HK-2 (cell line): Measurements from ENCODE around the gene SASH1.

Experiments
- DNase-seq: peaks from one replicate; pipeline ENCODE4 v3.0.0-alpha.2; 2018; ENCODE audit not compliant: unreplicated experiment

Gene SASH1

DNA sequence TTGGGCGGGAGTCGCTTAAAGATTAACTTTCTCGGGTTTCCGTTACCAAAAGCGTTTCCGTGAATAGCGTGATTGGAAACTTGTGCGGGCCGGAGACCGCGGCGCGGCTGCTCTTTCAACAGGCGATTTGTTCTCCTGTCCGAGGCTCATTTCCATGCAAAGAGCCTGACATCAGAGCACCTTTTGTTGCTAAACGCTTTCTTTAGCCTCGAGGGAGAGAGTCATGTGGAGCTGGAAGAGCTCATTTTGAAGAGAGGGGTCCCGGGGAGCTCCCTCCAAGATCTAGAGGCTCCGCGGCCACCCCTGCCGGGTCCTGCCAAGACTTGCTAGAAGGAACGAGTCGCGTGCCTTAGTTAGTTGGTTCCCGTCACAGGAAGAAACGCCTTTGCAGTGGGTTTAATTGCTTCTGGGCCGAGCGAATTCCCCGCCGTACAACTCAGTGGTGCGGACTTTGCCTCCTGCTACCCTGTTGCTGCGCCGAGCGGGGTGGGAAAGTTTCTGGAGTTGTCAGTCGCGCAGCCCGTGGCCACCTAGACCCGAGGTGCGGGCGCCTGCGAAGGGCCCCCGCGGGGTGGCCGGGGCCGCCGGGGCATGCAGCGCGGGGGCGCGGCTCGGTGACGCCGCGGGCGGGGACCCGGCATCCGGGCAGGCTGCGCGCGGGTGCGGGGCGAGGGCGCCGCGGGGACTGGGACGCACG, at the start of gene SASH1:
Gene SASH1 (plus strand): TSS at position 489 of the 697 bp plus-strand sequence. CDS start 230 bp downstream, outside the sequence.
- peak; percentile 68 for DNase-seq

DNA sequence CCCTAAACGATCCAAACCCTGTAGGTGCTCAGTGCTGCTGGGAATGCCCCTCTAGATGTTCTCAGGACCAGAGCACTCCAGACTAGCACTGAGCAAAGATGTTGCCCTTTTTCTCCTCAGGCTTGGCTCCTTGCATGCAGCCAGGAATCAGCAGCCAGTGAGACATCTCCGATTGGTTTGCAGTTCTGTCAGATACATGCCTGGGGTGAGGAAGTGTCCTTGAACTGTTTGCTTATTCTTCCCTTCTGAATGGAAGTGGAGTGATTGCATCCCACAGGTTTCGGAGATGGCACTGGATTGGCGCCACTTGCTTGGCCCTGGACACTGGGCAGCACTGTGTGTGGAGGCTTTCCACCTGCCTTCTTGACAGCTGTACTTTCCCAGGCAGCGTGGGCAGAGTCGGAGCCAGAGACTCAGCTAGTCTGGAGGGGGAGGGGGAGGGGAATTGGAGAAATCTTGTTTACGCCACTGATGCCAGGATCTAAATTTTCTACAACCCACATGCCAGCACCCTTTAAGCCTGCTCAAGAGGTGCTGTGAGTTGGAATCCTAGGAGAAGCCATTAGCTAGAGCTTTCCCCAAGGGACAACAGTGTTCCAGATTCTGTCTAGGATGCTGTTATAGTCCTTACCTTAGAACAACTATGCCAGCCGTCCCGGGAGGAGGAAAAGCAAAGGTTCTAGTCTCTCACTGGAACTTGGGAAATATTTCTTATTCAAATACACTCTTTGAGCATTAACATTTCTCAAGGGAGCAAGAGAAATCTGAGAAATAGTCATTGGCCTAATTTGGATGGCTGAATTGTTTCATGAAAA, 49.2 kb upstream of the SASH1 start:
- no peak for DNase-seq

GRCh38 chr6:148294059-148294458, 48.6 kb upstream of the SASH1 start:
- no peak for DNase-seq

DNA sequence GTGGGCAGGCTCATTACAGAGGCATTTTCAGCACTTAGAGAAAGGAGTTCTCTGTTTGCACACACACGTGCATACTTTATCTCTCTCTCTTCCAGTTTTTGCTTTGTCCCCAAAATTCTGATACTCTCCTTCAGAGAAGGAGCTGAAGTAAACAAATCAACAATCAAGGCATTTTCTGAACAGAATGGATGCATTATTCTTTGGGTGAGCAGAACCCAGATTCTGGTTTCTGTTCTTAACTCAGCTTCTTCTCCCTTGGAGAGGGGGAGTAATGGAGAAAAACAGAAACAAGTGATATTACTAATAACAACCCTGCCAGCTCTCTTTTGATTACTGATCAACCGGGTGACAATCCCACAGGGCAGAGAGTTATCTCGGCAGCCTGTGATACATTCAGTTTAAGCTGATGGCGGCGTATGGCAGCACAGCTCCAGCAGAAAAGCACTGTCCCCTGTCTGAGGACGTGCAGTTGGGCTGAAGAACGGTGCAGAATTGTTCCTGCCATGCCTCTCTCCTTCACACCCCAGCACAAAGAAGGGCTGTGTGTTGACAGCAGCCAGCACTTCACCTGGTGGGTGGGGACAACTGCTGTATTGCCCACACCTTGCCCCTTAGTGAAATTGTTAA, 47.3 kb upstream of the SASH1 start:
- DNase-seq, result no peak

DNA sequence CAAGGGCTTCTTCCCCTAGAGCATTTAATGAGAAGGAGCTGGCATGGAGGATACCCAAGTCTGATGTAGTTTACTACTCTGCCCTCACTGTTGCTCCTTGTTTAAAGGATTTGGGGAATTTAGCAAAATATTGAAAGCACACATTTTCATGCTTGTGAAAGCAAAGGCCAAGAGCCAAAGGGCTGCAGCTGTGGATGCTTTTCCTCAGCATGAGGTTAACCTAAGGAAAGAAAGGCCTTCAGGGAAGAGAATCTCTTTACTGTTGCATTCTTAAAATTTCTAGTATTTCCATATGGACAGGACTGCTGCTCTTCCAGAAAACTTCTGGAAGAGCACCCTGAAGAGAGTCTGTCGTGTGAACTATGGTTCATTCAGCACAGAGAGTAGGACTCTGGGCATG, 45.9 kb upstream of the SASH1 start:
- DNase-seq, result no peak

GRCh38 chr6:148298683-148299082, 44.0 kb upstream of the SASH1 start:
- no peak for DNase-seq

- DNase-seq, result no peak
Observed at GRCh38 chr6:148303616-148304015, 39.0 kb upstream of the SASH1 start.

DNA sequence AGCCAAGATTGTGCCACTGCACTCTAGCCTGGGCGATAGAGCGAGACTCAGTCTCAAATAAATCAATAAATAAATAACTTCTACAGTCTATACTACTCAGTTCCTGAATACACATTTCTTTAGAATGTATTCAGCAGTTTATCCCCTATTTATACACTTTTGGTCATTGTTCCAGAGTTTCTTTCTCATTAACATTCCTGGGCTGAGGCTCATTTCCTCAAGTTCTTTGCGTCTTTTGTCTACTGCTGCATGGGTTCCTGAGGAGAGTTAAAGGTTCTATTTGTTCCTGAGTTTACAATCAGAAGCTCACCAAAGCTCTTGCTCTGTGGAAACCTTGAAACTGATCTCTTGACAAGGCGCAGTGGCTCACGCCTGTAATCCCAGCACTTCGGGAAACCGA, 37.7 kb upstream of the SASH1 start:
- no peak for DNase-seq

GRCh38 chr6:148306286-148306685, 36.4 kb upstream of the SASH1 start:
- DNase-seq, result no peak

GRCh38 chr6:148307405-148307804, 35.2 kb upstream of the SASH1 start:
- DNase-seq, result no peak

- DNase-seq, result no peak
Observed at GRCh38 chr6:148309301-148309700, 33.3 kb upstream of the SASH1 start.

DNA sequence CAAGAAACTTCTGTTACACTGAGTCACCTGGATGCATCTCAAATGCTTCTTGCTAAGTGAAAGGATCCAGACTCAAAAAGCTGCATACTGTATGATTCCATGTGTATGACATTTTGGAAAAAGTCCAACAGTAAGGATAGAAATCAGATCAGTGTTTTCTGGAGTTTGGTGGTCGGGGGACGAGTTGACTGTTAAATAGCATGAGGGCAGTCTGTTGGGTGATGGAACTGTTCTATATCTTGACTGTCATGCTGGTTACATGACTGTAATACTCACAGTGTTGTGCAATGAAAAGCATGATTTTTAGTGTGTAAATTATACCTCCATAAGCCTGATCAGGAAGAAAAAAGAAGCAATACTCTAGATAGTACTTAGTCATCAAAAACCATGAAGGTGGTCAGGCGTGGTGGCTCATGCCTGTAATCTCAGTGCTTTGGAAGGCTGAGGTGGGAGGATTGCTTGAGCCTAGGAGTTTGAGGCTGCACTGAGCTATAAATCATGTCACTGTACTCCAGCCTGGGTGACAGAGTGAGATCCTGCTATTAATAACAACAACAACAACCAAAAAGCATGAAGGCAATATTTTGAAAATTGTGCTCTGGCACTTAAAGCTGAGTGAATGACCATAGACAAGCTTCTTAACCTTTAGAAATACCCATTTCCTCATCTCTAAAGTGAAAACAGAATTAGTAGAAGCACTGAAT, 30.5 kb upstream of the SASH1 start:
- DNase-seq, result no peak

DNA sequence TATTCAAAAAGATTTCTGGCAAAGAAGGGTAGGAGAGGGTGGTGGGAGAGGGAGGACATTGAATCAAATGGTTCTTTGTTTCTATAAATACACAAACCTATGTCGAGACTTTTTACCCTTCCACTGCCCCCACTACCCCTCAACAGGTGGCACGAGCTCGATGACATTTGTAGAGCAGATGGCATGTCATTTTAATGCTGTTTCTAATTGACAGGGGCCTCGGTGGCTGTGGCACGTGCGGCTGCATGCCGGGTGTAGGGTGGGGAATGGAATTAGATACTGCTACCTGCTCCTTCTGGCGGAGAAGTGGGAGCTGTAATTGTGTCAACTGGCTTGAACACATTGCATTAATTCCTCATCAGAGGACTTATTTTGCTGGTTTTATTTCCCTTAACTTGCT, 29.1 kb upstream of the SASH1 start:
- DNase-seq, result no peak

- DNase-seq, result no peak
Observed at GRCh38 chr6:148316308-148316707, 26.3 kb upstream of the SASH1 start.

- DNase-seq, result no peak
Observed at GRCh38 chr6:148317051-148317450, 25.6 kb upstream of the SASH1 start.

GRCh38 chr6:148317739-148318138, 24.9 kb upstream of the SASH1 start:
- DNase-seq, result no peak

DNA sequence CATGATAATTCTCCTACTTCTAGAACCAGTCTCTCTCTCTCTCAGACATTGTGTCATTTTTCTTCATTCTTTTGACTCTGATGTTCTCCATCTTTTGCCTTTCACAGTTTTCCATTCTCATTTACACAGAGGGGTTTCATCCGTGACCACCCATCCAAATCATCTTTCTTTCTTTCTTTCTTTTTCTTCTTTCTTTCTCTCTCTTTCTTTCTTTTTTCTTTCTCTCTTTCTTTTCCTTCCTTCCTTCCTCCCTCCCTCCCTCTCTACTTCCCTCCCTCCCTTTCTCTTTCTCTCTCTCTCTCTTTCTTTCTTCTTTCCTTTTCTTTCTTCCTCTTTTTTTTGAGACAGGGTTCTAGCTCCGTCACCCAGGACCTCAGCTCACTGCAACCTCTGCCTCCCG, 19.9 kb upstream of the SASH1 start:
- DNase-seq, result no peak

DNA sequence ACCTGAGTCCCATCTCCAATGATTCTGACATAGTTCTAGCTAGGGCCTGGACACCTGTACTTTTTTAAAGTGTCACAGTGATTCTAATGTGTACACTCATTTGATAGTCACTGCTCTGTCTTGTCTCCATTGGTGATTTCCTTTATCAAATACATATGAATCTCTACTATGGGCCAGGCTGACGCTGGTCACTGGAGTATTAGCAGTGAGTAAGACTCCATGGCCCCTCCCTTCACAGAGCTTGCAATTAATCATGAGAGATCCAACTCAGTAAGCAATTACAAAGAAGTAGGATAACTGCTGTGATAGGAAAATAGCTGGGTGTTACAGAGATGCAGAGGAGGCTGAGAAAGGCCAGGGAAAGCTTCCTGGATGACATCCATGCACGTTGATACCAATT, 19.3 kb upstream of the SASH1 start:
- no peak for DNase-seq

- DNase-seq, result no peak
Observed at GRCh38 chr6:148324297-148324985, 18.2 kb upstream of the SASH1 start.

DNA sequence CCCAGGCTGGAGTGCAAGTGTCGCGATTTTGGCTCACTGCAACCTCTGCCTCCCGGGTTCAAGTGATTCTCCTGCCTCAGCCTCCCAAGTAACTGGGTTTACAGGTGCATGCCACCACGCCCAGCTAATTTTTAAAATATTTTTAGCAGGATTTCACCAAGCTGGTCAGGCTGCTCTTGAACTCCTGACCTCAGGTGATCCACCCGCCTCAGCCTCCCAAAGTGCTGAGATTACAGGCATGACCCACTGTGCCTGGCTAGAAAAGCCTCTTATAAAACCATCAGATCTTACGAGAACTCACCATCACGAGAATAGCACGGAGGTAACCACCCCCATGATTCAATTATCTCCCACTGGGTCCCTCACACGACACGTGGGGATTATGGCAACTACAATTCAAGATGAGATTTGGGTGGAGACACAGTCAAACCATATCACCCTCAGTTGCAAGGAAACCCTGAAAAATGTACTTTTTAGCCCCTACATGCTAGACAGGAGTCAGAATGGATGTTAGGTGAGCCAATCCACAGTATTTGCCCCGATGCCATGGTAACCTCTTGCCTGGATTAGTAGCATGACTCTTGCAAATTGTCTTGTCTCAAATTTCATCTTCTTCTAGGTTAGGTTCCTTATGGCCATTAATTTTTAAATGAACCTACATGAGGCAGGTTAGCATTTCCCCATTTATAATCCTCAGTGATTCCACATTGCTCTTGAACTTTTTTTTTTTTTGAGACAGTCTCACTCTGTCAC, 17.1 kb upstream of the SASH1 start:
- no peak for DNase-seq
